Left lung (tissue), 10 donors: ENCODE results near the gene TTL. TPM values are rescaled to one million over a fixed set of nuclear protein-coding genes. Genes with fewer than 3 reads are reported as not detected.

Experiments
- ATAC-seq: fragments of 200-7000 bp; cut with Tn5 transposase; one replicate; pipeline ENCODE4 v1.9.1; 2020; ENCODE audit warnings: moderate library complexity
- DNase-seq, 4 donors: peaks; one replicate each; pipeline ENCODE4 v3.0.0-alpha.2; 2013 to 2020
- H3K27ac ChIP-seq, 2 donors: fragments of 200-600 bp; sonication (generic) in 1 of 2; one replicate each; pipeline versions ENCODE4 v1.5.0 to v1.8.0; 2020 to 2021
- H3K27me3 ChIP-seq, 2 donors: fragments of 200-600 bp; sonication (generic) in 1 of 2; one replicate each; pipeline versions ENCODE4 v1.5.0 to v1.8.0; 2020 to 2021
- H3K36me3 ChIP-seq, 2 donors: fragments of 200-600 bp; sonication (generic) in 1 of 2; one replicate each; pipeline versions ENCODE4 v1.5.0 to v1.8.0; 2020 to 2021
- H3K4me1 ChIP-seq, 2 donors: fragments of 200-600 bp; one replicate each; pipeline ENCODE4 v1.8.0; 2021
- H3K4me3 ChIP-seq, 2 donors: fragments of 200-600 bp; sonication (generic) in 1 of 2; one replicate each; pipeline versions ENCODE4 v1.5.0 to v1.8.0; 2020 to 2021; ENCODE audit warnings: mild to moderate bottlenecking in 1 of 2
- H3K9me3 ChIP-seq, 2 donors: fragments of 200-600 bp; sonication (generic) in 1 of 2; one replicate each; pipeline versions ENCODE4 v1.5.0 to v1.8.0; 2020 to 2021
- intact Hi-C, 2 donors: fragments of 100-400 bp; cut with DNase I; formaldehyde crosslinking; loops; one replicate each; pipeline versions ENCODE4 v1.11.2 to v1.14.2; 2022
- polyA plus RNA-seq, 6 donors: library from polyadenylated mRNA; unstranded; fragments of 120-200 nt; gene quantifications; one replicate each; pipeline ENCODE4 v1.2.1, GENCODE V29; 2013; ENCODE audit not compliant: insufficient read length in 6 of 6
- total RNA-seq, 2 donors: library from RNA; stranded (reverse); fragmentation: NEBNext Ultra II Directional; extraction: Animal tissue kit (Norgen Biotek cat#: 25700); gene quantifications; one replicate each; pipeline ENCODE4 v1.2.1, GENCODE V29; 2021
- TF ChIP-seq, protein P1 (sequence below), 2 donors: fragments of 200-600 bp; sonication (generic) in 1 of 2; IDR thresholded peaks; one replicate each; pipeline versions ENCODE4 v1.5.0 to v1.8.0; 2021; ENCODE audit warnings: antibody characterized with exemption in 2 of 2
- donor health status: DM: no; HTN: yes; CAD: no.
- donor health status: DM: no; HTN: no; CAD: no.

The TTL gene
- total and polyA plus RNA-seq, 8 donors: 40.1 to 62.3 (median 52.7) TPM

- H3K4me1 ChIP-seq: peaks cover 11 to 47% of the 10 kb centered on the region in 2 donors
- H3K27ac ChIP-seq: no peak overlapping the region
- TF ChIP-seq, protein P1, sequence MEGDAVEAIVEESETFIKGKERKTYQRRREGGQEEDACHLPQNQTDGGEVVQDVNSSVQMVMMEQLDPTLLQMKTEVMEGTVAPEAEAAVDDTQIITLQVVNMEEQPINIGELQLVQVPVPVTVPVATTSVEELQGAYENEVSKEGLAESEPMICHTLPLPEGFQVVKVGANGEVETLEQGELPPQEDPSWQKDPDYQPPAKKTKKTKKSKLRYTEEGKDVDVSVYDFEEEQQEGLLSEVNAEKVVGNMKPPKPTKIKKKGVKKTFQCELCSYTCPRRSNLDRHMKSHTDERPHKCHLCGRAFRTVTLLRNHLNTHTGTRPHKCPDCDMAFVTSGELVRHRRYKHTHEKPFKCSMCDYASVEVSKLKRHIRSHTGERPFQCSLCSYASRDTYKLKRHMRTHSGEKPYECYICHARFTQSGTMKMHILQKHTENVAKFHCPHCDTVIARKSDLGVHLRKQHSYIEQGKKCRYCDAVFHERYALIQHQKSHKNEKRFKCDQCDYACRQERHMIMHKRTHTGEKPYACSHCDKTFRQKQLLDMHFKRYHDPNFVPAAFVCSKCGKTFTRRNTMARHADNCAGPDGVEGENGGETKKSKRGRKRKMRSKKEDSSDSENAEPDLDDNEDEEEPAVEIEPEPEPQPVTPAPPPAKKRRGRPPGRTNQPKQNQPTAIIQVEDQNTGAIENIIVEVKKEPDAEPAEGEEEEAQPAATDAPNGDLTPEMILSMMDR (IDR thresholded peaks at IDR 0.05): no peak
- DNase-seq: no peak
- ATAC-seq: no peak
- intact Hi-C loops: no loop called here
- H3K4me3 ChIP-seq: no peak overlapping the region
- H3K9me3 ChIP-seq: no peaks in the 10 kb centered on the region
- no peaks in the 10 kb centered on the region for H3K36me3 ChIP-seq
- no peaks in the 10 kb centered on the region for H3K27me3 ChIP-seq
These were observed 3.9 kb downstream of the TTL start for GRCh38 chr2:112485849-112486248.

GRCh38 chr2:112486895-112487294 is 4.9 kb downstream of the TTL start:
- TF ChIP-seq, protein P1 (IDR thresholded peaks at IDR 0.05): no peak
- no peak for ATAC-seq
- intact Hi-C loops: no loop called here

GRCh38 chr2:112487444-112487961 is 5.5 kb downstream of the TTL start:
- no peaks in the 10 kb centered on the region for H3K27me3 ChIP-seq
- H3K4me3 ChIP-seq: no peak overlapping the region
- TF ChIP-seq, protein P1 (IDR thresholded peaks at IDR 0.05): no peak
- no peak for ATAC-seq
- no peak for DNase-seq
- no peaks in the 10 kb centered on the region for H3K9me3 ChIP-seq
- H3K27ac ChIP-seq: no peak overlapping the region
- peaks cover 10 to 45% of the 10 kb centered on the region in 2 donors for H3K4me1 ChIP-seq
- intact Hi-C loops: no loop called here
- H3K36me3 ChIP-seq: no peaks in the 10 kb centered on the region

More at GRCh38 chr2:112486895-112487294, 4.9 kb downstream of the TTL start:
- Histone ChIP-seq H3K27me3 (no peaks in the 10 kb centered on the region), H3K36me3 (no peaks in the 10 kb centered on the region), H3K4me1 (peaks cover 10 to 45% of the 10 kb centered on the region in 2 donors), H3K4me3 (no peak overlapping the region), H3K27ac (no peak overlapping the region), H3K9me3 (no peaks in the 10 kb centered on the region)
- DNase-seq: no peak

DNA sequence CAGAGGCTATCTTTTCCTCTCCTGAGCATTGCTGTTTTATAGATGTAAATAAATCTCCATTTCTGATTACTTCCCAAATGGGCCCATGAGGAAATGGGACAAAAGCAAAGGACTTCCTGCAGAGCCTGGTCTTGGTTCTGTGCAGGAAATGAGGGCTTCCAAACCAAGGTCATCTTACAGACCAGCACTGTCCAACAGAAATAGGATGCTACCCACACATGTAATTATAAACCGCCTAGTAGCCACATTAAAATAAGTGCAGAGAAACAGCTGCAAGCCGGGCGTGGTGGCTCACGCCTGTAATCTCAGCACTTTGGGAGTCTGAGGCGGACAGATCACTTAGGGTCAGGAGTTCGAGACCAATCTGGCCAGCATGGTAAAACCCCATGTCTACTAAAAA is 6.2 kb downstream of the TTL start:
- ATAC-seq: no peak
- intact Hi-C loops: no loop called here

DNA sequence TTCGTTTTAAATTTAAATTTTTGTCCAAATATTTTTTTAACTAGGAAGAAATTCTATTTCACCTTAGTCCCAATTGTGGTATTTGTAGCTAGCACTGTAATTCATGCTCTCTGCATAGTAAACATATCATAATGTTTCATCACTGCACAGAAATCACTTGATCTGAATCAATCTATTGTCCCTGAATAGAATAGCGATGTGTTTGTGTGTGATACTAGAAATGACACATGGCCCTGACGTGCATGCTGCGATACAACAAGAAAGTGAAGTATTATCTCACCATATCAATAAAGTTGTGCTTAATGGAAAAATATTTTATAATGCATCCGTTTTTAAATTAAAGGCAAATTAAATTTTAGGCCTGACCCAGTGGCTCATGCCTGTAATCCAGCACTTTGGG is 10.0 kb downstream of the TTL start:
- no peak overlapping the region for H3K4me3 ChIP-seq
- no peaks in the 10 kb centered on the region for H3K27me3 ChIP-seq
- H3K27ac ChIP-seq: no peak overlapping the region
- no peaks in the 10 kb centered on the region for H3K9me3 ChIP-seq
- peaks cover 0 to 22% of the 10 kb centered on the region in 2 donors for H3K36me3 ChIP-seq
- peaks cover 9 to 11% of the 10 kb centered on the region in 2 donors for H3K4me1 ChIP-seq
- TF ChIP-seq, protein P1 (IDR thresholded peaks at IDR 0.05): no peak
- intact Hi-C loops: no loop called here
- ATAC-seq (no peak), DNase-seq (no peak)

More for the DNA sequence above, 6.2 kb downstream of the TTL start:
- no peaks in the 10 kb centered on the region for H3K9me3 ChIP-seq
- no peak overlapping the region for H3K4me3 ChIP-seq
- no peak overlapping the region for H3K27ac ChIP-seq
- DNase-seq: no peak
- H3K36me3 ChIP-seq: no peaks in the 10 kb centered on the region
- TF ChIP-seq, protein P1 (IDR thresholded peaks at IDR 0.05): no peak
- H3K27me3 ChIP-seq: no peaks in the 10 kb centered on the region
- H3K4me1 ChIP-seq: peaks cover 6 to 40% of the 10 kb centered on the region in 2 donors
